ENCODE results near the gene ROS1.

ROS1 gene

DNA sequence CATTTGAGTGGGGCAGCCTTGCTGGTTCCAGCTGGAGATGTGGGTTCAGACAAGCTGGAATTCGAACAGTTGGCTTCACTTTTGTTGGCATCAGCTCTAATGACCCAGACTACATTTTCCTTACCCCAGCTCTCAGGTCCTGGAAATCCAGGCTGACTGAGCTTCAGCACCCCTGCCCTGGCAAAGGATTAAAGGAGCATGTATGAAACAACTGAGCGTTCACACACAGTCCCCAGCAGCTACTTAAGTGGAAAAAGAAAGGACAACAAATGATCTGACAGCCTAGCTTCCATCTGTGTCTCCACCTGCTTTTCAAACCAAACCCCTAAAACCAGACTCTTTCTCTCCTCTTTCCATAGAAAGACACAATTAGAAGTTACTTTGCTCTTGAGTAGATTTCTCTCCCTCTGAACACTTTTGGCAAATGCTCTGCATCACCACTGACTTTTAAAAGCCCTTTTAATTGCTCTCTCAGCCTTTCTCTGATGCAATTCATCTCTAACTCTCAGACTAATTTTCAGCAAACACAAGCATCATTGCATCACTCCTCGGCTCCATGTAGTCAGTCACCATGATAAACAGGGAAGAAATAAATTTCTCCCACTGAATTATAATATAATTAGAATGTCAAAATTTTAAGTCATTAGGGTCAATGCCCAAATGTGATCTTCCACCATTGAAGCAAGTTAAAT lies 28.1 kb downstream of the ROS1 start:
- Histone ChIP-seq H3K9me3 (ENCODE audit: insufficient read depth, low read depth, low read length) (no peaks in the 10 kb centered on the region), H3K27ac (ENCODE audit: low read length) (no peak overlapping the region), H3K36me3 (ENCODE audit: insufficient read depth, low read depth, low read length) (no peaks in the 10 kb centered on the region)

DNA sequence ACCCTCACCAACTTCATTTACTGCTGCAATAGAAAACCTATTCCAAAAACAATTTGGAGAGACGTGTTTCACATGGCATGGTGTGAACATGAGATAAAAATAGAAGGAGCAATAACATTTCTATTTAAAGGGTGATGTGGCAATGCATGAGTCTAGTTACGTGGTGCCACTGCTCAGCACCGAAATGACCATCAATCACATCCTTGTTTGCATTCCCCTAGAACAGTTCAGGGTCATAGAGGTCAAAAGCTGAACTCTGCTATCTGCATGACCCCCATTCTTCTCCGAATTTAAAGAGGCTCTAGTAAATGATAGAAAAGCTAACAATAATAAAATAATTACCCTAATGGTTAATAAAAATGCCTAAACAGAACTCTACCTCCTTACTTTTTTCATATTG lies 29.5 kb downstream of the ROS1 start:
- Histone ChIP-seq H3K9ac (ENCODE audit: low read depth, low read length) (no peak overlapping the region), H3K36me3 (ENCODE audit: insufficient read depth, low read depth, low read length) (no peaks in the 10 kb centered on the region), H3K9me3 (ENCODE audit: insufficient read depth, low read depth, low read length) (no peaks in the 10 kb centered on the region), H3K27me3 (ENCODE audit: insufficient read depth, low read length) (no peaks in the 10 kb centered on the region), H3K27ac (ENCODE audit: low read length) (no peak overlapping the region), H3K4me1 (ENCODE audit: insufficient read depth, low read length) (no peaks in the 10 kb centered on the region), H3K4me3 (ENCODE audit: low read length) (no peak overlapping the region)

More for the DNA sequence above, 28.1 kb downstream of the ROS1 start:
- Histone ChIP-seq H3K27me3 (ENCODE audit: insufficient read depth, low read length) (no peaks in the 10 kb centered on the region), H3K4me1 (ENCODE audit: insufficient read depth, low read length) (no peaks in the 10 kb centered on the region), H3K4me3 (ENCODE audit: low read length) (no peak overlapping the region), H3K9ac (ENCODE audit: low read depth, low read length) (no peak overlapping the region)

DNA sequence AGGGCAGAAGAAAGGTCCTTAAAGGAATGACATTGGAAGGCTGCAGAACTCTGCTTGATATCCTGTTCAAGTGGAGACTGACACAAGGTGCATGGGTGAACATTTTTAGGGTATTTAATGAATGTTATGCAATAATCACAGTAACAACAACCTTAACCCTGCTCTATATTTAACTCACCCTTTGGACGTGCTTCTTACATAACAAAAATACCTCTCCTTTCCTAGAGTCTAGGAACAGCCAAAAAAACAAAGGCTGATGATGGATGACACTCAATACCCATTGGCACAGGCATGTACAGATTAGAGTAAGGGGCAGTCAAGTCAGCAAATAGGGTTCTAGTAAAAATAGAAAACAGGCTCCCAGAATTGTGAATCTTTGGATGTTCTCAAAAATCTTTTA lies 30.6 kb downstream of the ROS1 start:
- H3K9ac ChIP-seq (ENCODE audit: low read depth, low read length) = no peak overlapping the region
- no peaks in the 10 kb centered on the region for H3K4me1 ChIP-seq (ENCODE audit: insufficient read depth, low read length)
- no peaks in the 10 kb centered on the region for H3K9me3 ChIP-seq (ENCODE audit: insufficient read depth, low read depth, low read length)
- no peak overlapping the region for H3K27ac ChIP-seq (ENCODE audit: low read length)
- H3K36me3 ChIP-seq (ENCODE audit: insufficient read depth, low read depth, low read length) = no peaks in the 10 kb centered on the region
- no peak overlapping the region for H3K4me3 ChIP-seq (ENCODE audit: low read length)
- no peaks in the 10 kb centered on the region for H3K27me3 ChIP-seq (ENCODE audit: insufficient read depth, low read length)

DNA sequence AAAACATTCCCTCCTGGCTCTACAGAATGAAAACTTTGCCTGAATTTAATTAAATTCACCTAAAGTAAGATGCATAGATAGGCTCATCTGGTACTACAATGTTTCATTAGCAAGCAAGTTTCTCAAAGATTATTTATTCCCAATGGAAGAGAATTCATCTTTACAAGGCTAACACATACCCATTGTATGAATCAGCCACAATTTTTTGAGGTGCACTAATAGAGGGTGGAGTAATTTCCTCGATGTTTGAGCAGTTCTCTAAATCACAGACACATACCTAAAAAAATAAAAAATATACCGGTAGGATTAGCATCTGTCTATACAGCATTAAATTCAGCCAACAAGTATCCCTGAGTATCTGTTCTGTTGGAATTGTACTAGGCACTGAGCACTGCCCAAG lies 32.7 kb downstream of the ROS1 start:
- H3K9me3 ChIP-seq (ENCODE audit: insufficient read depth, low read depth, low read length) = no peaks in the 10 kb centered on the region
- no peaks in the 10 kb centered on the region for H3K4me1 ChIP-seq (ENCODE audit: insufficient read depth, low read length)
- no peaks in the 10 kb centered on the region for H3K27me3 ChIP-seq (ENCODE audit: insufficient read depth, low read length)
- no peak overlapping the region for H3K9ac ChIP-seq (ENCODE audit: low read depth, low read length)
- no peaks in the 10 kb centered on the region for H3K36me3 ChIP-seq (ENCODE audit: insufficient read depth, low read depth, low read length)
- no peak overlapping the region for H3K4me3 ChIP-seq (ENCODE audit: low read length)
- no peak overlapping the region for H3K27ac ChIP-seq (ENCODE audit: low read length)

DNA sequence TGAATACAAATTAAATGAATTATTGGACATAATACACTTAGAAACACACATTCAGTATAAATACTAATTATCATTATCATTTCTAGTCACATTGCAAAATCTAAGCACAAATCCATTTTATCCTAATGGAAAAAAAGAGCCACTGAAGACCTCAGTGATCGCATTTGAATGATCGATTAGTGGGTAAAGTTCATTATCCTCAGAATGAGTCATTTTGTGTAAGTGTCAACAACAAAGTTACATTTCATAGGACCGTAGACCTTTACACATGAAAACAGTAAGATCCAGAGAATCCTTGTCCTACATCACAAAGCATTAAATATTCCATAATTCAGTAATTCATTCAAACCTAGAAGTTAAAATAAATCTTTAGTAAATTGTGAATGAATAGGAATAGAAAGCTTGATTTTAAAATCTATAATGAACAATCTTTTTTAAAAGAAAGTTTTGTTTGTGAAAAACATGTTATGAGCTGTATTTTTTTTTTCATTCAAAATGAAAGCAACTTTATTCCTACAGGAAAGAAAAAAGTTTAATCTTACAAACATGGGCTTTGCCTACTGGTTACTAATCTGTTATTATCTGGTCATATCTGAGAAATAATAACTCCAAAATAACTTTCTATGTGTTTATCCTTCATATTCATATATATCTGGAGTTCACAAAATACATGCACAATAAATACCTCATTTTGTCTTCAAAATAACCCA lies 33.7 kb downstream of the ROS1 start:
- no peaks in the 10 kb centered on the region for H3K9me3 ChIP-seq (ENCODE audit: insufficient read depth, low read depth, low read length)
- H3K4me1 ChIP-seq (ENCODE audit: insufficient read depth, low read length) = no peaks in the 10 kb centered on the region
- H3K9ac ChIP-seq (ENCODE audit: low read depth, low read length) = no peak overlapping the region
- H3K36me3 ChIP-seq (ENCODE audit: insufficient read depth, low read depth, low read length) = no peaks in the 10 kb centered on the region
- no peak overlapping the region for H3K27ac ChIP-seq (ENCODE audit: low read length)
- H3K4me3 ChIP-seq (ENCODE audit: low read length) = no peak overlapping the region
- H3K27me3 ChIP-seq (ENCODE audit: insufficient read depth, low read length) = no peaks in the 10 kb centered on the region

DNA sequence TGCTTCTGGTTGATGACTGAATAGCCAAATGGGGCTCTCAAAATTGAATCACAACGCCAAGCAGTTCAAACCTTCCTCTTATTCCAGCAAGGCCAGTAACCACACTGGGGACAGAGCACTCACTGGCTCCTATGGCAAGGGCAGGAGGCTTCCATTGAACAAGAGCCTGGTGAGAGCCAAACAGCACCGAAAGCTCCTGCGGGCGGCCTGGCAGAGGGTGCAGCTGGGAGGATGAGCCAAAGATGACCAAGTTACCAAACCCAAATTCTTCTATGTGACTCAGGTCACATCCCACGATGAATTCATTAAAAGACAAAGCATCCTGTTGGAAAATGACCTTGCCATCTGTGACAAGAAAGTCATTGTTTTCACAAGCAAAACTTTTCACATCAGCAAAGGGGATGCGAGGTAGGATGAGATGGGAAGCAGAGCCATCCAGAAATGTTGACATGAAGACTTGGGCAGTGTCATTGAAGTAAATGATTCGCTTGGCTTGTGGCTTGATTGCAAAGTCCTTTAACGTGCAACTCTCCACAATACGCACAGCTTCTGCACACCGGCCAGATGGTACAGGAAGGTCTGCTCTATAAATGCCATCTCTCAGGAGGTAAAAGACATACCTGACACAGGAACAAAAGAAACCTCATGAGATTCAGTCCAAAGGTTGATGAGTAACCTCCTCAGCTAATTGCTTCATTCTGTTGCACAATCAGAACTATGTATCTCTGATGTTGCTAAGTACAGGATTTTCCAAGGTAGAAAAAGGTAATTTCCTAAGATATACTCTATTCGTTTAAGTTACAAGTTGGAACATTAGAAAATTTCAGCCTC lies 36.3 kb downstream of the ROS1 start:
- Histone ChIP-seq H3K4me3 (ENCODE audit: low read length) (no peak overlapping the region), H3K9me3 (ENCODE audit: insufficient read depth, low read depth, low read length) (no peaks in the 10 kb centered on the region), H3K27me3 (ENCODE audit: insufficient read depth, low read length) (no peaks in the 10 kb centered on the region), H3K36me3 (ENCODE audit: insufficient read depth, low read depth, low read length) (no peaks in the 10 kb centered on the region), H3K4me1 (ENCODE audit: insufficient read depth, low read length) (no peaks in the 10 kb centered on the region), H3K27ac (ENCODE audit: low read length) (no peak overlapping the region), H3K9ac (ENCODE audit: low read depth, low read length) (no peak overlapping the region)

DNA sequence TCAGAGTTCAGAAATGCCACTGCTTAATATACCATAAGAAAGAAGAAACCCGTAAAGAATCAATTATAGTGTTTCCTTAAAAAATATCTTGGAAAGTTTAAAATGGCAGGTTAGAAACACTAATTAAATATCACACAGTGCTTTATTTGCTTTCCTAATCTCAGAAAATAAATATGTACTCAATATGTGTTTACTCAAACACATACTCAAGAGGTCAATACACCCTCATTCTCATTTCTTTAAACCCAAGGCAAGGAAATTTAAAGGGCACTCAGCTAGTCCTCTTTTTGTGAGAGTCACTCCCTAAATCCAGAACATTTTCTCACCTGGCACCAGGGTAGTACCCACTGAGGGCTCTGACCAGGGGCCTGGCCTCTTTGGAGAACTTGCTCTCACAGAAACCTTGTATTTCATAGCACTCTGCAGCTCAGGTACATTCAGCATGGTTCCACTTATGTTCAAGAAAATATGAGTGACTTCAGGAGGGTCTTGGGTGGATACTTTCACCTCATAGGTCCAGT lies 38.2 kb downstream of the ROS1 start:
- H3K36me3 ChIP-seq (ENCODE audit: insufficient read depth, low read depth, low read length) = no peaks in the 10 kb centered on the region
- no peak overlapping the region for H3K27ac ChIP-seq (ENCODE audit: low read length)
- H3K4me1 ChIP-seq (ENCODE audit: insufficient read depth, low read length) = no peaks in the 10 kb centered on the region
- H3K9ac ChIP-seq (ENCODE audit: low read depth, low read length) = no peak overlapping the region
- no peak overlapping the region for H3K4me3 ChIP-seq (ENCODE audit: low read length)
- H3K27me3 ChIP-seq (ENCODE audit: insufficient read depth, low read length) = no peaks in the 10 kb centered on the region
- H3K9me3 ChIP-seq (ENCODE audit: insufficient read depth, low read depth, low read length) = no peaks in the 10 kb centered on the region

DNA sequence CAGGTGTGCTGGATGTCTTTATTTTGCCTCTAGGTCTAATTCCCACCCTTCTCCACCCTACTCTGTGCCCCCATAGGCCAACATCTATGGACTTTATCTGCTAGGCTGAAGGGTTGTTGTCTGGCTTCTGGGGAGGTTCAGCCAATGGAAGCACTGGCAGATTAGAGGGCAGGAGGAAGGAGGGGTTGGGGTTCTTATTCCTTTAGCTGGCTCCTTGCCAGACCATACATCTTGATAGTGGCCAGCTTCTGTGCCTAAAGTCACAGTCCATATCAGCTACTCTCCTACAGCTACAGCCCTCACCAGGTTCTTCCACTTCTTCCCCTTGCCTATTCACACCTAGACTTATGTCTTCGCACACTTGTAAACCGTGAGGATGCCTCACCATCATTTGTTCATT lies 41.1 kb downstream of the ROS1 start:
- Histone ChIP-seq H3K9ac (ENCODE audit: low read depth, low read length) (no peak overlapping the region), H3K27me3 (ENCODE audit: insufficient read depth, low read length) (no peaks in the 10 kb centered on the region), H3K9me3 (ENCODE audit: insufficient read depth, low read depth, low read length) (no peaks in the 10 kb centered on the region), H3K27ac (ENCODE audit: low read length) (no peak overlapping the region), H3K4me3 (ENCODE audit: low read length) (no peak overlapping the region), H3K4me1 (ENCODE audit: insufficient read depth, low read length) (no peaks in the 10 kb centered on the region), H3K36me3 (ENCODE audit: insufficient read depth, low read depth, low read length) (no peaks in the 10 kb centered on the region)

DNA sequence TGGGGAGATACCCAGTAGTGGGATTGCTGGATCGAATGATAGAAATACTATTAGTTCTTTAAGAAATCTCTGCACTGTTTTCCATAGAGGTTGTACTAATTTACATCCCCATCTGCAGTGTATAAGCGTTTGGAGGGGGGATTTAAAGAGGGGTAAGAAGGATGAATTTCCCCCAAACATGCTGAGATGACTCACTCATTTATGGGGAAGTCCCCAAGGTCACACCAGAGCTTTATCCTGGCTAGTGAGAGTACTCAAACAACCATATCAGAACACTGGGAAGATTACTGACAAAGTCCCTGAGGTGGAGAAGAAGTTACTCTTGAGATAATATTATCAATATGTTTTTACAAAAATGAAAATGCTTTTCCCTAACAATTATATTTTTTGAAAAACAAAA lies 44.0 kb downstream of the ROS1 start:
- Histone ChIP-seq H3K27me3 (ENCODE audit: insufficient read depth, low read length) (no peaks in the 10 kb centered on the region), H3K9ac (ENCODE audit: low read depth, low read length) (no peak overlapping the region), H3K27ac (ENCODE audit: low read length) (no peak overlapping the region), H3K9me3 (ENCODE audit: insufficient read depth, low read depth, low read length) (no peaks in the 10 kb centered on the region), H3K4me3 (ENCODE audit: low read length) (no peak overlapping the region), H3K36me3 (ENCODE audit: insufficient read depth, low read depth, low read length) (no peaks in the 10 kb centered on the region), H3K4me1 (ENCODE audit: insufficient read depth, low read length) (no peaks in the 10 kb centered on the region)

DNA sequence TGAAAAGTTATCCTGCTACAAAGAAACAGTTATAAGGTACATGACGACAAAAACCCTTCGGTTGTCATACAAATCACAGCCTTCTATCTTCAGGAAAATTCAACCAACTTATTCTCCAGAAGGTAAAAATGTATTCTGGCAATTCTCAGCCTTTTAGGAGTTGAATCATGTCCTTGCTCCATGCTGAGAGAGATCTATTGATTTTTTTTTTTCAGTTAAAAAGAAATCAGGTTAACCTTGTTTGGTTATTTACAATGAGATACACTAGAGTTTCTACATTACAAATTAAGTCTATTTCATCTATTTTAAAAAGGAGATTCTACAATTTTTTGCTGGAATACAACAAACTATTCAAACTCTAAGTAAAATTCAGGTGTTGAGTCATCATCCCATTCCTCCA lies 45.4 kb downstream of the ROS1 start:
- H3K36me3 ChIP-seq (ENCODE audit: insufficient read depth, low read depth, low read length) = no peaks in the 10 kb centered on the region
- no peaks in the 10 kb centered on the region for H3K9me3 ChIP-seq (ENCODE audit: insufficient read depth, low read depth, low read length)
- H3K4me3 ChIP-seq (ENCODE audit: low read length) = no peak overlapping the region
- H3K9ac ChIP-seq (ENCODE audit: low read depth, low read length) = no peak overlapping the region
- H3K27ac ChIP-seq (ENCODE audit: low read length) = no peak overlapping the region
- H3K27me3 ChIP-seq (ENCODE audit: insufficient read depth, low read length) = no peaks in the 10 kb centered on the region
- H3K4me1 ChIP-seq (ENCODE audit: insufficient read depth, low read length) = no peaks in the 10 kb centered on the region

DNA sequence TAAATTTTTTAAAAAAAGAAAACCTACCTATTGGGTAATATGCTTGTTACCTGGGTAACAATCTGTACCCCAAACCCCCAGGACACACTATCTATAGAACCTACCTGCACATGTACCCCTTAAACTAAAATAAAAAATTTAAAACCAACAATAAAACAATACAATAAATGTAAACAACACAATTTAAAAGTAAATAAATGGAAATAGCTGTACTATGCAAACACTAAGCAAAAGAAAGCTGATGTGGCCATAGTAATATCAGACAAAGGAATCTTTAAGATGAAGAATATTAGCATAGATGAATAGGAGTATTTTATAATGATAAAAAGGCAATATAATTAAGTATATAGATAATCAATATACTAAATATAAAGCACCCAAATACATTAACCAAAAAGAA lies 50.3 kb downstream of the ROS1 start:
- Histone ChIP-seq H3K36me3 (ENCODE audit: insufficient read depth, low read depth, low read length) (no peaks in the 10 kb centered on the region), H3K4me1 (ENCODE audit: insufficient read depth, low read length) (0 out of 2 replicates have a peak, but pooled peaks cover 8% of the 10 kb centered on the region), H3K4me3 (ENCODE audit: low read length) (no peak overlapping the region), H3K27ac (ENCODE audit: low read length) (no peak overlapping the region), H3K9me3 (ENCODE audit: insufficient read depth, low read depth, low read length) (no peaks in the 10 kb centered on the region), H3K27me3 (ENCODE audit: insufficient read depth, low read length) (no peaks in the 10 kb centered on the region), H3K9ac (ENCODE audit: low read depth, low read length) (no peak overlapping the region)
